HepG2 (cell line): ENCODE data around the gene MYOM1. TPM values are rescaled to one million over a fixed set of nuclear protein-coding genes. Genes with fewer than 3 reads are reported as not detected.

Experiments used
- ARNTL ChIP-seq: sonication (generic); formaldehyde crosslinking; IDR thresholded peaks from 2 replicates; pipeline ENCODE4 v1.4.0; 2020; ENCODE audit warnings: mild to moderate bottlenecking, missing genetic modification reagents
- ASH2L ChIP-seq: fragments of 300-600, 200-600 bp; sonication (generic); IDR thresholded peaks from 2 replicates; pipeline ENCODE4 v1.7.0; 2017; ENCODE audit warnings: low read depth, mild to moderate bottlenecking, moderate library complexity, mixed read lengths, low read length; ENCODE audit not compliant: insufficient read length
- CEBPG ChIP-seq: IDR thresholded peaks from 2 replicates; pipeline ENCODE4 v1.6.1; 2016
- FOXP1 ChIP-seq, 2 experiments: fragments of 450-650 bp in 1 of 2; IDR thresholded peaks; 2 replicates each; pipeline ENCODE4 v1.6.1; 2017 to 2018; ENCODE audit warnings: antibody characterized with exemption in 1 of 2
- HDAC2 ChIP-seq: sonication (generic); formaldehyde crosslinking; IDR thresholded peaks from 2 replicates; pipeline ENCODE4 v1.4.0; 2020; ENCODE audit warnings: missing genetic modification reagents
- HMGA1 ChIP-seq: sonication (generic); formaldehyde crosslinking; conservative IDR thresholded peaks from 2 replicates; pipeline ENCODE4 v1.4.0; 2020; ENCODE audit warnings: missing genetic modification reagents
- KLF16 ChIP-seq, 2 experiments: sonication (generic) in 1 of 2; formaldehyde crosslinking in 1 of 2; IDR thresholded peaks; 2 replicates each; pipeline versions ENCODE4 v1.6.1 to v1.8.0; 2016 to 2023; ENCODE audit warnings: missing genetic modification reagents in 2 of 2, missing compliant biosample characterization in 1 of 2
- NR3C1 ChIP-seq: sonication (generic); formaldehyde crosslinking; IDR thresholded peaks from 2 replicates; pipeline ENCODE4 v1.4.0; 2020; ENCODE audit warnings: missing genetic modification reagents
- PTBP1 ChIP-seq: fragments of 200-400 bp; formaldehyde crosslinking; IDR thresholded peaks from 2 replicates; pipeline ENCODE4 v1.6.1; 2018; ENCODE audit warnings: low read length, low read depth; ENCODE audit not compliant: poor library complexity, severe bottlenecking
- RCOR2 ChIP-seq: IDR thresholded peaks from 2 replicates; pipeline ENCODE4 v1.6.1; 2016; ENCODE audit warnings: missing biosample characterization, missing genetic modification reagents
- TBL1XR1 ChIP-seq: fragments of 150-350 bp; IDR thresholded peaks from 2 replicates; pipeline ENCODE4 v1.6.1; 2014; ENCODE audit warnings: borderline replicate concordance, low read length; ENCODE audit not compliant: partially characterized antibody
- ZNF598 ChIP-seq: sonication (generic); formaldehyde crosslinking; IDR thresholded peaks from 2 replicates; pipeline ENCODE4 v1.5.1; 2020; ENCODE audit warnings: mild to moderate bottlenecking, missing genetic modification reagents, borderline replicate concordance
- ZNF644 ChIP-seq: IDR thresholded peaks from 2 replicates; pipeline ENCODE4 v1.6.1; 2016; ENCODE audit warnings: low read depth
- ZNF766 ChIP-seq: sonication (generic); formaldehyde crosslinking; IDR thresholded peaks from 2 replicates; pipeline ENCODE4 v1.5.0; 2020; ENCODE audit warnings: missing genetic modification reagents, borderline replicate concordance
- ZNF780A ChIP-seq: sonication (generic); formaldehyde crosslinking; IDR thresholded peaks from 2 replicates; pipeline ENCODE4 v1.8.0; 2022; ENCODE audit warnings: mild to moderate bottlenecking, missing genetic modification reagents, moderate library complexity
- polyA plus RNA-seq, 8 experiments: library from polyadenylated mRNA; depleted of rRNA in 3 of 8; stranded (reverse) in 7 of 8; unstranded in 1 of 8; fragments of >200 nt; fragmentation: Illumina TruSeq in 4 of 8; extraction: Trizol in 4 of 8; gene quantifications; 2 replicates each; pipeline versions ENCODE4 v1.2.1 to v1.2.3, GENCODE V29; 2011 to 2016; ENCODE audit warnings: low read depth in 4 of 8, missing spikeins in 1 of 8, mixed read lengths in 1 of 8; ENCODE audit not compliant: insufficient read depth in 1 of 8
- total RNA-seq, 5 experiments: library from RNA; depleted of rRNA; stranded (reverse); fragments of >200 nt; fragmentation: Illumina TruSeq; extraction: Trizol; gene quantifications; 2 replicates each; pipeline ENCODE4 v1.2.3, GENCODE V29; 2016; ENCODE audit warnings: low read depth in 1 of 5
- TF ChIP-seq, protein P1 (sequence below): sonication (generic); formaldehyde crosslinking; IDR thresholded peaks from 2 replicates; pipeline ENCODE4 v1.4.0; 2020; ENCODE audit warnings: mild to moderate bottlenecking, missing genetic modification reagents
- TF ChIP-seq, protein P2 (sequence below), 2 experiments: fragments of 450-650 bp in 1 of 2; sonication (generic) in 1 of 2; formaldehyde crosslinking; IDR thresholded peaks; 2 replicates each; pipeline versions ENCODE4 v1.5.0 to v1.8.0; 2020 to 2022; ENCODE audit warnings: mild to moderate bottlenecking in 1 of 2, missing genetic modification reagents in 1 of 2
- TF ChIP-seq, protein P3 (sequence below): IDR thresholded peaks from 2 replicates; pipeline ENCODE4 v1.6.1; 2016; ENCODE audit warnings: low read depth
- TF ChIP-seq, protein P4 (sequence below): sonication (generic); formaldehyde crosslinking; conservative IDR thresholded peaks from 2 replicates; pipeline ENCODE4 v1.4.0; 2020; ENCODE audit warnings: mild to moderate bottlenecking, missing genetic modification reagents, moderate library complexity
- TF ChIP-seq, protein P5 (sequence below): sonication (generic); formaldehyde crosslinking; IDR thresholded peaks from 2 replicates; pipeline ENCODE4 v1.4.0; 2020; ENCODE audit warnings: missing genetic modification reagents

MYOM1 gene
- total and polyA plus RNA-seq, 2 of the 13 experiments (the other 11 are each of a cell fraction or from before 2014, with no cell fraction given) = 0.46 to 0.98 TPM

DNA sequence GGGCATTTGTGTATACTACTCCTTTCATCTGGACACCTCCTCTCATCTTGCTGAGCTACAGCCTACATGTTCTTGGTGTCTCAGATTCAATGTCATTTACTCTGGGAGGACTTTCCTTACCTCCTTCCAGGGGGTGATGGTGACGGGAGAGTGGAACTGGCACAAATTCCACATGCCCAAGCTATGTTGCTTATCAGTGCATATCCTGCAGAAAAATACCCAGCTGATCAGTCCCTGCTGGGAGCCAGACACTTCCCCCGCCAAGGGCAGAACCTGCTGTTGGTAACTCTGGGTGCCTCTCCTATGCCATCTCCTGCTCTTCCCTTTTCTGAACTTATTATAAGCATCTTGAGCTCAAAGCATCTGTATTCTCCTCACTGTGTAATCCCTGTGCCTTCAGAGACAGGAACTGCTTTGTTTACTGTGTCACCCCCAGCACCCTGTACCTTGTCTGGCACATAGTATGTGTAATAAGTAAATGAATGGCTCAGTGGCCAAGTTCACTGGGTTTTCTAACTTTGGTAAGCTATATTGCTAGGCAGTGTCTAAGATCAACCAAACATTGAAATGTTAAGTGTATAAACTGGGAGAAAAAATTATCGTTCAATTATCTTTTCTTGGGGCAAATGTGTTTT is 119.2 kb downstream of the MYOM1 start (continued):
- TF ChIP-seq ASH2L (no peak), HMGA1 (CRISPR knock-in tag) (no peak), ARNTL (CRISPR knock-in tag) (no peak), ZNF598 (no peak), RCOR2 (peak; percentile 70; the same call in 1 of the 2 replicates), TBL1XR1 (peak; percentile 23), PTBP1 (no peak), ZNF766 (CRISPR knock-in tag) (no peak), KLF16 (CRISPR knock-in tag; IDR thresholded peaks at IDR 0.05) (peak in 1 of 2 experiments; percentile 41; a peak in 1 of 4 replicates), HDAC2 (peak; percentile 72; the same call in 1 of the 2 replicates), ZNF644 (CRISPR knock-in tag) (0 out of 2 replicates have a peak, but pooled peaks have one; percentile 17), NR3C1 (CRISPR knock-in tag) (no peak), CEBPG (CRISPR knock-in tag) (peak; percentile 49), ZNF780A (no peak), FOXP1 (IDR thresholded peaks at IDR 0.05) (no peak), FOXP1 (CRISPR knock-in tag; IDR thresholded peaks at IDR 0.05) (peak; percentile 80)
- TF ChIP-seq, protein P1, sequence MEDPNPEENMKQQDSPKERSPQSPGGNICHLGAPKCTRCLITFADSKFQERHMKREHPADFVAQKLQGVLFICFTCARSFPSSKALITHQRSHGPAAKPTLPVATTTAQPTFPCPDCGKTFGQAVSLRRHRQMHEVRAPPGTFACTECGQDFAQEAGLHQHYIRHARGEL (CRISPR knock-in tag) = no peak
- TF ChIP-seq, protein P2, sequence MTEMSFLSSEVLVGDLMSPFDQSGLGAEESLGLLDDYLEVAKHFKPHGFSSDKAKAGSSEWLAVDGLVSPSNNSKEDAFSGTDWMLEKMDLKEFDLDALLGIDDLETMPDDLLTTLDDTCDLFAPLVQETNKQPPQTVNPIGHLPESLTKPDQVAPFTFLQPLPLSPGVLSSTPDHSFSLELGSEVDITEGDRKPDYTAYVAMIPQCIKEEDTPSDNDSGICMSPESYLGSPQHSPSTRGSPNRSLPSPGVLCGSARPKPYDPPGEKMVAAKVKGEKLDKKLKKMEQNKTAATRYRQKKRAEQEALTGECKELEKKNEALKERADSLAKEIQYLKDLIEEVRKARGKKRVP (CRISPR knock-in tag; IDR thresholded peaks at IDR 0.05) = peak in 1 of 2 experiments; percentile 34; a peak in 1 of 4 replicates
- TF ChIP-seq, protein P3, sequence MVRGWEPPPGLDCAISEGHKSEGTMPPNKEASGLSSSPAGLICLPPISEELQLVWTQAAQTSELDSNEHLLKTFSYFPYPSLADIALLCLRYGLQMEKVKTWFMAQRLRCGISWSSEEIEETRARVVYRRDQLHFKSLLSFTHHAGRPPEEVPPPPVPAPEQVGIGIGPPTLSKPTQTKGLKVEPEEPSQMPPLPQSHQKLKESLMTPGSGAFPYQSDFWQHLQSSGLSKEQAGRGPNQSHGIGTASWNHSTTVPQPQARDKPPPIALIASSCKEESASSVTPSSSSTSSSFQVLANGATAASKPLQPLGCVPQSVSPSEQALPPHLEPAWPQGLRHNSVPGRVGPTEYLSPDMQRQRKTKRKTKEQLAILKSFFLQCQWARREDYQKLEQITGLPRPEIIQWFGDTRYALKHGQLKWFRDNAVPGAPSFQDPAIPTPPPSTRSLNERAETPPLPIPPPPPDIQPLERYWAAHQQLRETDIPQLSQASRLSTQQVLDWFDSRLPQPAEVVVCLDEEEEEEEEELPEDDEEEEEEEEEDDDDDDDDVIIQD (CRISPR knock-in tag) = peak; percentile 77
- TF ChIP-seq, protein P4, sequence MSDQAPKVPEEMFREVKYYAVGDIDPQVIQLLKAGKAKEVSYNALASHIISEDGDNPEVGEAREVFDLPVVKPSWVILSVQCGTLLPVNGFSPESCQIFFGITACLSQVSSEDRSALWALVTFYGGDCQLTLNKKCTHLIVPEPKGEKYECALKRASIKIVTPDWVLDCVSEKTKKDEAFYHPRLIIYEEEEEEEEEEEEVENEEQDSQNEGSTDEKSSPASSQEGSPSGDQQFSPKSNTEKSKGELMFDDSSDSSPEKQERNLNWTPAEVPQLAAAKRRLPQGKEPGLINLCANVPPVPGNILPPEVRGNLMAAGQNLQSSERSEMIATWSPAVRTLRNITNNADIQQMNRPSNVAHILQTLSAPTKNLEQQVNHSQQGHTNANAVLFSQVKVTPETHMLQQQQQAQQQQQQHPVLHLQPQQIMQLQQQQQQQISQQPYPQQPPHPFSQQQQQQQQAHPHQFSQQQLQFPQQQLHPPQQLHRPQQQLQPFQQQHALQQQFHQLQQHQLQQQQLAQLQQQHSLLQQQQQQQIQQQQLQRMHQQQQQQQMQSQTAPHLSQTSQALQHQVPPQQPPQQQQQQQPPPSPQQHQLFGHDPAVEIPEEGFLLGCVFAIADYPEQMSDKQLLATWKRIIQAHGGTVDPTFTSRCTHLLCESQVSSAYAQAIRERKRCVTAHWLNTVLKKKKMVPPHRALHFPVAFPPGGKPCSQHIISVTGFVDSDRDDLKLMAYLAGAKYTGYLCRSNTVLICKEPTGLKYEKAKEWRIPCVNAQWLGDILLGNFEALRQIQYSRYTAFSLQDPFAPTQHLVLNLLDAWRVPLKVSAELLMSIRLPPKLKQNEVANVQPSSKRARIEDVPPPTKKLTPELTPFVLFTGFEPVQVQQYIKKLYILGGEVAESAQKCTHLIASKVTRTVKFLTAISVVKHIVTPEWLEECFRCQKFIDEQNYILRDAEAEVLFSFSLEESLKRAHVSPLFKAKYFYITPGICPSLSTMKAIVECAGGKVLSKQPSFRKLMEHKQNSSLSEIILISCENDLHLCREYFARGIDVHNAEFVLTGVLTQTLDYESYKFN (CRISPR knock-in tag) = peak; percentile 77
- TF ChIP-seq, protein P5, sequence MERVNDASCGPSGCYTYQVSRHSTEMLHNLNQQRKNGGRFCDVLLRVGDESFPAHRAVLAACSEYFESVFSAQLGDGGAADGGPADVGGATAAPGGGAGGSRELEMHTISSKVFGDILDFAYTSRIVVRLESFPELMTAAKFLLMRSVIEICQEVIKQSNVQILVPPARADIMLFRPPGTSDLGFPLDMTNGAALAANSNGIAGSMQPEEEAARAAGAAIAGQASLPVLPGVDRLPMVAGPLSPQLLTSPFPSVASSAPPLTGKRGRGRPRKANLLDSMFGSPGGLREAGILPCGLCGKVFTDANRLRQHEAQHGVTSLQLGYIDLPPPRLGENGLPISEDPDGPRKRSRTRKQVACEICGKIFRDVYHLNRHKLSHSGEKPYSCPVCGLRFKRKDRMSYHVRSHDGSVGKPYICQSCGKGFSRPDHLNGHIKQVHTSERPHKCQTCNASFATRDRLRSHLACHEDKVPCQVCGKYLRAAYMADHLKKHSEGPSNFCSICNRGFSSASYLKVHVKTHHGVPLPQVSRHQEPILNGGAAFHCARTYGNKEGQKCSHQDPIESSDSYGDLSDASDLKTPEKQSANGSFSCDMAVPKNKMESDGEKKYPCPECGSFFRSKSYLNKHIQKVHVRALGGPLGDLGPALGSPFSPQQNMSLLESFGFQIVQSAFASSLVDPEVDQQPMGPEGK (CRISPR knock-in tag) = peak; percentile 76
